ENCODE results near the gene EPRS1.
"Not testable (repeated sequence)": the region's sequence is repeated elsewhere in the genome, so short reads cannot be mapped to it uniquely, and the experiment has no call there.

The EPRS1 gene

DNA sequence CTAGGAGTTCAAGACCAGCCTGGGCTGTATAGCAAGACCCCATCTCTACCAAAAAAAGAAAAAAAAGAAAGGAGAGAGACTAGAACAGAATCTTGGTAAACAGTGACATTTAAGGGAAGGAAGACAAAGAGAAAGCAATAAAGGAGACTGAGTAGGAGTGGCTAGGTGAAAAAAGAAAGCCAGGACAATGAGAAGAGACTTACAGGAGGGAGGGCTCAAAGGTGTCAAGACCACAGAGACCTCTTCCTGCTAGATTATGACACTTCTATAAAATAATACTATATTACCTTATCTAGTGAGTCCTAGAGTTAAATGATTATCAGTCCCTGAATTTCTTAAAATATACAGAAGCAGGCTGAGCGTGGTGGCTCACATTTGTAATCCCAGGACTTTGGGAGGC is 10.1 kb upstream of the EPRS1 start:
- peak overlapping the region; percentile 57 for H3K27ac Mint-ChIP-seq
- no peaks in the 10 kb centered on the region for H3K27me3 Mint-ChIP-seq (ENCODE audit: low read depth)
- H3K36me3 Mint-ChIP-seq (ENCODE audit: low read depth) = peaks cover 5% of the 10 kb centered on the region
- no peak overlapping the region for H3K4me3 Mint-ChIP-seq
- no peaks in the 10 kb centered on the region for H3K9me3 Mint-ChIP-seq
- H3K4me1 Mint-ChIP-seq (ENCODE audit: low read depth) = peaks cover 6% of the 10 kb centered on the region

DNA sequence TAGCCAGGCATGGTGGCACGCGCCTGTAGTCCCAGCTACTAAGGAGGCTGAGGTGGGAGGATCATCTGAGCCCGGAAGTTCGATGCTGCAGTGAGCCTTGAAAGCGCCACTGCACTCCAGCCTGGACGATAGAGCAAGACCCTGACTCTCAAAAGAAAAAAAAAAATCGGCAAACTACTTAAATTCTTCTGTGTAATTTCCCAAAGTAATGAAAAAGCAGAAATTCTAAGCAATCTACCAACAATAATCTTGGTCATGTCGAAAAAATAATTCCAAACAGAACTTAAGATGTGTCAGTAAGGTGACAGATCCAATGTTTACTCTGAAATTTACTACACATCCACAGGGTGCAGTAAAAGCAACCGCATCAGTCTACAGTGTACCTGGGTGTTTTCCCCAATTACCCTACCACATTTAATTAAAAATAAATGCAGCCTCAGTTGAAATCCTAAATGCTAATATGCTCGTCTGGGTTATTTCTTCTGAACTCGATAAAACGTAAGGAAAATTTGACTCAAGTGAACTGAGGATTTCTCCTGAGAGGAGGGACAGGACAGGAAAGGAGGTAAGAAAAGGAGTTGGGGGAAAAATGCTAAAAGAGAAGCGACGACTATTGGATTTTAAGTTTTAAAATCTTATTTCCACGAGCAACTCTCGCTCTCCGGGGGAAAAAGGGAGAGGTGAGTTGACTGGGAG is 801 bp downstream of the EPRS1 start:
- H3K27ac Mint-ChIP-seq = peak overlapping the region; percentile 98
- no peaks in the 10 kb centered on the region for H3K27me3 Mint-ChIP-seq (ENCODE audit: low read depth)
- peaks cover 26% of the 10 kb centered on the region for H3K4me1 Mint-ChIP-seq (ENCODE audit: low read depth)
- peaks cover 5% of the 10 kb centered on the region for H3K36me3 Mint-ChIP-seq (ENCODE audit: low read depth)
- H3K9me3 Mint-ChIP-seq = no peaks in the 10 kb centered on the region
- H3K4me3 Mint-ChIP-seq = peak overlapping the region; percentile 99

DNA sequence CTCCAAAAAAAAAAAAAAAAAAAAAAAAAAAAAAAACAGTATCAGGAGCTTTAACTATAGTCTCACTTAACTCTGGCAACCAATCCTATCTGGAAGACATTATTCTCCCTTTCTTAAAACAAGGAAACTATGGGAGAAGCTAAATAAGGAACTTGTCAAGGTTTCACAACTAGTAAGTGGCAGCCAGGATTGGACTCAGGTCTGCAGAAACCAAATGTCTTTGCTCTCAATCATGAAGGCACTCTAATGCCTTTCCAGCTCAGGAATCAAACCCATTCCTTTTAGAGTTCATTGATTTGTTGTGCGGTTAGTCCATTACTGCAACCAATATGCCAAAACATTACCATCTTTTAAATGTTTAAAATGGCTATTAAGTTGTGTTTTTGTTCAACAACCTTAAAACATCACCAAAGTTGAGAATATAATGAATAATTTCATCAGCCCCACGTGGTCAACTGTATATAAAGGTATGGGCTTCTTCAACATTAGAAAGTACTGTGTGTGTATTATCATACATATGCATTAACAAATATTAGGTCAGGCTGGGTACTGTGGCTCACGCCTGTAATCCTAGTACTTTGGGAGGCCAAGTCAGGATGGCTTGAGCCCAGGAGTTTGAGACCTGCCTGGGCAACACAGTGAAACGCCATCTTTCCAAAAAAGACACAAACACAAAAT is 1.5 kb downstream of the EPRS1 start:
- H3K9me3 Mint-ChIP-seq = no peaks in the 10 kb centered on the region
- peaks cover 5% of the 10 kb centered on the region for H3K36me3 Mint-ChIP-seq (ENCODE audit: low read depth)
- no peaks in the 10 kb centered on the region for H3K27me3 Mint-ChIP-seq (ENCODE audit: low read depth)
- H3K4me3 Mint-ChIP-seq = peak overlapping the region; percentile 99
- peaks cover 26% of the 10 kb centered on the region for H3K4me1 Mint-ChIP-seq (ENCODE audit: low read depth)
- H3K27ac Mint-ChIP-seq = peak overlapping the region; percentile 98

DNA sequence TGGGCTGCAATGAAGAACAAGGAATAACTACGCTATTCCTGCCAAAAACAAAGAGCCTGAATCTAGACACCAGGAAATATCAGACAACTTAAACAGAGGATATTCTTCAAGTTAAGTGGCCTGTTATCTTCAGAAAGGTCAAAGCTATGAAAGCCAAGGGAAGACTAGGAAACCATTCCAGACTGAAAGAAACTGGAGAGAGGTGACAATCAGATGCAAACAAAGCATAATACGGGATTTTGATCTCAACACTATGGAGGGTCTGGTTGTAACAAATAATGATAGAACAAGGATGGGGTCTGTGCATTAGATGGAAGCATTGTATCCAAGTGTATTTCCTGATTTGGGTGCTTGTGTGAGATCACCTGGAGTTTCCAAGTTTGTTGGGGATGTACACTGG is 2.7 kb downstream of the EPRS1 start:
- Mint-ChIP-seq H3K4me1 (ENCODE audit: low read depth) (peaks cover 31% of the 10 kb centered on the region), H3K27ac (peak overlapping the region; percentile 35), H3K4me3 (peak overlapping the region; percentile 48)

DNA sequence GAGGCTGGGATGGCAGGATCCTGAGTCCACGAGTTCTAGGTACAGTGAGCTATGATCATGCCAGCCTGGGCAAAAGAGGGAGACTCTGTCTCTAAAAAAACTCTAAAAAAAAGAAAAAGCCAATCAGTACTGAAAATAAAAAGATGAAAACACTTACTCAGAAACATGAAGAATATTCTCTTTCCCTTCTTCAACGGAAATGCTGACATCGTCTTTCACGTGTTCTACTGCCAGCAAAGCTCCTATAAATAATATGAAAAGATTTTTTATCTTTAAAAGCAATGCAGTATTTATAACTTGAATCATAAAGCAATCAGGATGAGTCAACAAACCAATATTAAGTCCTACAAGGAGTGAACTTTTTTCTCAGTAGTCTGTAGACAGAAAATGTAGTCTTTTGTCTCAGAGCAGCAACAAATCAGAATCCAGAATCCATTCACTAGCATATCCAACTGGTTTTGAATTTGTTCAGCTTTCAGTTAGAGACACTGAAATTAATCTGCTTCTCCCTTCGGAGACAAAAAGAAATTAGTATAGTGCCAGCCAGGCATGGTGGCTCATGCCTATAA is 6.2 kb downstream of the EPRS1 start:
- H3K9me3 Mint-ChIP-seq = no peaks in the 10 kb centered on the region
- no peak overlapping the region for H3K4me3 Mint-ChIP-seq
- peaks cover 21% of the 10 kb centered on the region for H3K36me3 Mint-ChIP-seq (ENCODE audit: low read depth)
- no peaks in the 10 kb centered on the region for H3K27me3 Mint-ChIP-seq (ENCODE audit: low read depth)
- no peak overlapping the region for H3K27ac Mint-ChIP-seq
- peaks cover 35% of the 10 kb centered on the region for H3K4me1 Mint-ChIP-seq (ENCODE audit: low read depth)

More for the DNA sequence above, 2.7 kb downstream of the EPRS1 start:
- peaks cover 8% of the 10 kb centered on the region for H3K36me3 Mint-ChIP-seq (ENCODE audit: low read depth)
- H3K9me3 Mint-ChIP-seq = no peaks in the 10 kb centered on the region
- H3K27me3 Mint-ChIP-seq (ENCODE audit: low read depth) = no peaks in the 10 kb centered on the region

DNA sequence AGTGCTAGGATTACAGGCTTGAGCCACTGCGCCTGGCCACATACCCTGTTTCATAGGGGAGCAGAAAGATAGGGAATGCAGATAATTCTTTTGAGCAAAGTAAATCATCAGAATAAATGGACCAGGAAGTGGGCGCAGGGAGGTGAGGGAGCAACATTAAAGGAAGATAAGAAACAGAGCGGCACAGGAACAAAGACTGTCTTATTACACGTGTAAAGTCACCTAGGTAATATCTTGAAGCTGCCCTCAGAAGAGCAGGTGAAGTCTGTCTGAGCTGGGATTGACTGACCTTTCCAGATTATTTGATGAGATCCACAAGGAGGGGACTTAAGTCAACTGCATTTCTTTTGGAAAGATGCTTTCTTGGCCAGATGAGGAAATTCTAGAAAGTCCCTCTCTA is 7.7 kb downstream of the EPRS1 start:
- Mint-ChIP-seq H3K27ac (peak overlapping the region; percentile 69), H3K4me3 (no peak overlapping the region), H3K9me3 (no peaks in the 10 kb centered on the region), H3K36me3 (ENCODE audit: low read depth) (peaks cover 25% of the 10 kb centered on the region), H3K27me3 (ENCODE audit: low read depth) (no peaks in the 10 kb centered on the region), H3K4me1 (ENCODE audit: low read depth) (peaks cover 31% of the 10 kb centered on the region)

DNA sequence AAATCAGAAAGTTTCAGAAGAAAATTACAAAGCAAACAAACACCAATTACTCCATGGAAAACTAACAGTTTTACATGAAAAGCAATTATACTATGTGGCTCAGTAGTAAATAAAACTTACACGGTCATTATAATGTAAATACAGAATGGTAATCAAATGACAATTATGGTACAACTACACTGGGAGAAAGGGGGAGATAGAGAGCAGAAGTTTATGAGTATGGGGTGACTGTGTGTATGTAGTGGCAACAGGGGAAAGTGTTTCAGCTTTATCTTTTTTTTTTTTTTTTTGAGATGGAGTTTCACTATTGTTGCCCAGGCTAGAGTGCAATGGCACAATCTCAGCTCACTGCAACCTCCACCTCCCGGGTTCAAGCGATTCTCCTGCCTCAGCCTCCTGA is 8.5 kb downstream of the EPRS1 start:
- not testable (repeated sequence) for H3K4me3 Mint-ChIP-seq; H3K9me3 Mint-ChIP-seq; H3K27ac Mint-ChIP-seq; H3K27me3 Mint-ChIP-seq (ENCODE audit: low read depth)
- peaks cover 25% of the 10 kb centered on the region for H3K36me3 Mint-ChIP-seq (ENCODE audit: low read depth)
- H3K4me1 Mint-ChIP-seq (ENCODE audit: low read depth) = peaks cover 27% of the 10 kb centered on the region

DNA sequence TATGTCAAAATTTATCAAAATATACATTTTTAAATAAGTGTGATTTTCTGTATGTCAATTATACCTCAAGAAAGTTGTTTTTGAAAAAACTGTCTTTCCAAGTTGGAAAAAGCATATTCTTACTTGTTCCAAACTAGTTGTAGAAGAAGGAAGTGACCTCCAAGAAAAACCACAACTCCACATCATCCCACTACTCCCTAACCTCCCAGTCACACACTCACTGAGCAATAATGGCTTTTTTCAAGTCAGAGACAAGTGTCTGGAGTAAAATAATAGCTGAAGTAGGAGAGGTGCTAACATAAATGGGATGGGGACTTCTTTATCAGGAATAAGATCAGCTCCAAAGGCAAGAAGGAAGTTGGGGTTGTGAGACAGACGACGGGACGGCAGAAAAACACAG is 13.4 kb downstream of the EPRS1 start:
- Mint-ChIP-seq H3K4me1 (ENCODE audit: low read depth) (peaks cover 25% of the 10 kb centered on the region), H3K27me3 (ENCODE audit: low read depth) (no peaks in the 10 kb centered on the region), H3K36me3 (ENCODE audit: low read depth) (peaks cover 38% of the 10 kb centered on the region), H3K9me3 (no peaks in the 10 kb centered on the region), H3K27ac (no peak overlapping the region), H3K4me3 (no peak overlapping the region)

DNA sequence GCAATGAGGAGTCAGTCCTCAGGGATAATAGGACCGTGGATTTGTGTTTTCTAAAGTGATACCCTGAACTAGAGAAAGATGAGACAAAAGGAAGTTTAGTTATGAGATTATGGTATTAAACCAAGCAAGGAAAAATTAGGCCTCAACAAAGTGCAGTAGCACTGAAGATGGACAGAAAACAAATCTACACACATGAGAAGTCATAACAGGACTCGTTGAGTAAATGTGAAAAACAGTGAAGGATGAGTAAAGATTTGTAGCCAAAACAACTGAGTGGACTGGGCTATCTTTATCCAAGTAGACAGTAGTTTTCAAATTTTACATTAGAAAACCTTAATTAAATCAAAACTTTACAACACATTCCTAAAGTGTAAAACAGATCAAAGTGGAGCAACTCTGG is 15.0 kb downstream of the EPRS1 start:
- Mint-ChIP-seq H3K4me3 (no peak overlapping the region), H3K9me3 (no peaks in the 10 kb centered on the region), H3K36me3 (ENCODE audit: low read depth) (peaks cover 30% of the 10 kb centered on the region), H3K27ac (peak overlapping the region; percentile 70), H3K4me1 (ENCODE audit: low read depth) (peaks cover 15% of the 10 kb centered on the region), H3K27me3 (ENCODE audit: low read depth) (no peaks in the 10 kb centered on the region)

DNA sequence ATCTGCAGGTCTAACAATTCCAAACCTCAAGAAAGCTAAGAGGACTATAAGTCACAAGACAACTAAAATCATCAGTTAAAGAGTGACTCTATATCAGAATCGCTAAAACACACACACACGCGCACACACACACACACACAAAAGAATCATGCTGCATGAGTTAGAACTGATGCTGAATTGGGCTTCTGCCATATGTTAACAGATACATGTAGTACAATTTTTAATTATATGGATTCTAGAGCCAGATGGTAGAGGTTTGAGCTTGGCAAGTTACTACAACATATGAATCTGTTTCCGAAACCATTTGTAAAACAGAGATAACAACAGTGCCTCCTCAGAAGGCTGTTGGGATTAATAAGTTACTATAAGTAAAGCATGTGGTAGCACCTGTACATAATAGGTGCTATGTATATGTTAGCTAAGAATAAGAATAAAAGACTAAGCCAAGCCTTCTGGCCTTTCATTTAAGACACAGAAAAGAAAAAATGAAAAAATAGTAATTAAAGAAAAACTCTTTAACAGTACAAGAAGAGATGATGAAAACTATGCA is 17.9 kb downstream of the EPRS1 start:
- Mint-ChIP-seq H3K9me3 (no peaks in the 10 kb centered on the region), H3K4me1 (ENCODE audit: low read depth) (peaks cover 10% of the 10 kb centered on the region), H3K27me3 (ENCODE audit: low read depth) (no peaks in the 10 kb centered on the region), H3K36me3 (ENCODE audit: low read depth) (peaks cover 34% of the 10 kb centered on the region), H3K27ac (no peak overlapping the region), H3K4me3 (no peak overlapping the region)

DNA sequence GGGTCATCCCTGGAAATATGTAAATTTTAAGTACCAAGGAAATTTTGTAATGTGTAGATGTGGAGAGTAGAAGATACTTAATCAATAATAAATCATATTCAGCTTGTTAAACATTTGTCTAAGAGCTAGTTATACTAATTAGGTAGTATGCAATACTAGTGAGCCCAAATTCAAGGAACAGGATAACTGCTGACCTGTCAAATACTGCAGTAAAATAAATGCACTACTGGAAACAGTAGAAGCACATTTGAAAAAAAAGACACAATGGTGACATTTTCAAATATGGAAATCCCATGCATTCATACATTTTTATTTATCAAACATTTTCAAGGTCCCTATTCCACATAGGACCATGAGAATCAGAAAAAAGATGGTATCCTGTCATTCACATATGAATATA is 27.2 kb downstream of the EPRS1 start:
- H3K27ac Mint-ChIP-seq = no peak overlapping the region
- no peak overlapping the region for H3K4me3 Mint-ChIP-seq
- no peaks in the 10 kb centered on the region for H3K9me3 Mint-ChIP-seq
- no peaks in the 10 kb centered on the region for H3K27me3 Mint-ChIP-seq (ENCODE audit: low read depth)
- peaks cover 17% of the 10 kb centered on the region for H3K4me1 Mint-ChIP-seq (ENCODE audit: low read depth)
- peaks cover 41% of the 10 kb centered on the region for H3K36me3 Mint-ChIP-seq (ENCODE audit: low read depth)

DNA sequence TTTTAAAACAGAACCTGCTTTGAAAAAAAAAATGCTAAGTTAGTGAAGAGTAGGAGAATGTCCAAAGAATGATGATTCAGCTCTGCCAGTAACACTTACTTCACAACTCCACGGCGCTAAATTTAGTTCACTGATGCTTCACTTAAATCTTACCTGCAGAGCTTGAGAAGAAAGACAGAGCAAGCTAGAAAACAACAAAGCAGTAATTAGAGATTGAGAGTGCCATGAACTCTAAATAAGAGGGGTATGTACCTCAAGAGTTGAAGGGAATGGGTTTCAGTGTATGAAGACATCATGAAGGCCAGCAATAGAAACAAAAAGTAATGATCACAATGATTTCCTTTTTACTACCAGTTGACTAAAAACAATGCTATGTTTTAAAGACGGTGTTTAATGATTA is 32.8 kb downstream of the EPRS1 start:
- no peaks in the 10 kb centered on the region for H3K9me3 Mint-ChIP-seq
- peak overlapping the region; percentile 73 for H3K27ac Mint-ChIP-seq
- H3K4me1 Mint-ChIP-seq (ENCODE audit: low read depth) = peaks cover 32% of the 10 kb centered on the region
- no peak overlapping the region for H3K4me3 Mint-ChIP-seq
- peaks cover 38% of the 10 kb centered on the region for H3K36me3 Mint-ChIP-seq (ENCODE audit: low read depth)
- H3K27me3 Mint-ChIP-seq (ENCODE audit: low read depth) = no peaks in the 10 kb centered on the region

DNA sequence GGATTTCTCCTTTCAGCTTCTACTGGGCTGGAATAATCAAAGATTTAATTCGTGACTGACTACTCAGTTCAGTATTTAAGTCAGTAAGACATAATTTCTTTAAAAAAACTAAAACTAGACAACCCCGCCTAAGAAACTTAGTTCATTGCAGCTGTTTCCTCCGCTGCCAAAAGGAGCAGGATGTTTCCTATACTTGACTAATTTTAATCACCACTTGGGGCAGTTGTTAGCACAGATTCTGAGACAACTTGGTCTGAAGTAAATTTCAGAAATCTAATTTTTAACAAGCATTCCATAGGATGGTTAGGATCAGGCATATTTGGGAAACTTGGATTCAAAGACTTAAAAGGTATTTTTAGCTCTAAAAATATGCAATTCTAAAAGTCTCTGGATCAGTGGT is 34.0 kb downstream of the EPRS1 start:
- H3K9me3 Mint-ChIP-seq = no peaks in the 10 kb centered on the region
- peaks cover 36% of the 10 kb centered on the region for H3K36me3 Mint-ChIP-seq (ENCODE audit: low read depth)
- H3K4me1 Mint-ChIP-seq (ENCODE audit: low read depth) = peaks cover 32% of the 10 kb centered on the region
- no peak overlapping the region for H3K27ac Mint-ChIP-seq
- no peaks in the 10 kb centered on the region for H3K27me3 Mint-ChIP-seq (ENCODE audit: low read depth)
- H3K4me3 Mint-ChIP-seq = no peak overlapping the region

DNA sequence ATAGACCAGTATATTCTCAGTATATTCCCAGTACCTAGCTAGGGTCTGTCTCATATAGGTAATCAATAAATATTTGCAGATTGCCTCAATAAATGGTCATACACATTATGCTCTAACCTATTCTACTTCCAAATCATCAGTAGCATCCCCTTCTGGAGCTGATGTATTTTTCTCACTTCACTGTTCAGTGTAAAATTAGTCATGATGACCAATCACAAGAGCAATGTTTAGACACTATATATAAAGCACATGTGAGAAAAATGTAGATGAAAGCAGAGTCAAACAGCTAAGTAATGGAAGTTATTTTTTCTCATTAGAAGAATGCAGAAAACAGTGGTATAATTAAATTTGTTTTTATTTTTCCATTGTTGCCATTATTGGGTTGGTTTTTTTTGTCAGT is 34.7 kb downstream of the EPRS1 start:
- Mint-ChIP-seq H3K27me3 (ENCODE audit: low read depth) (no peaks in the 10 kb centered on the region), H3K27ac (no peak overlapping the region), H3K4me3 (no peak overlapping the region), H3K36me3 (ENCODE audit: low read depth) (peaks cover 38% of the 10 kb centered on the region), H3K9me3 (no peaks in the 10 kb centered on the region), H3K4me1 (ENCODE audit: low read depth) (peaks cover 33% of the 10 kb centered on the region)

DNA sequence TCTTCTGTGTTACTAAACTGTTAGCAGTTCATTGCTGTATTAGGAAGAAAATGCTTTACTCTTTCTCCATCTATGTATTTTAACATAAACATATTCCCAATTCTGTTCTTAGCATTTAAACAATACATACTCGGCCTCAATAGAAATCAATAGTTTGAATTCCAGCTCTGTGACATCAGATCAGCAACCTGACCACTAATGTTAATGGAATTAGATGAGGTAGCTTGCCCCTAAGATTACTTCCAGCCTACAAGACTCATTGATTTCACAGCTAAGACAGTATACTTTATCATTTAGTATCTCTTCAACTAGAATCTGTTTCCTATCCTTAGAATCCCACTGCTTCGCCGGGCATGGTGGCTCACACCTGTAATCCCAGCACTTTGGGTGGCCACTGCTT is 38.9 kb downstream of the EPRS1 start:
- Mint-ChIP-seq H3K27me3 (ENCODE audit: low read depth) (no peaks in the 10 kb centered on the region), H3K9me3 (no peaks in the 10 kb centered on the region), H3K36me3 (ENCODE audit: low read depth) (peaks cover 32% of the 10 kb centered on the region), H3K4me1 (ENCODE audit: low read depth) (peaks cover 19% of the 10 kb centered on the region), H3K27ac (no peak overlapping the region), H3K4me3 (no peak overlapping the region)
